GM12873 (cell line): ENCODE measurements around the gene TCF12.

Experiments
- CTCF ChIP-seq: IDR thresholded peaks from 2 replicates; pipeline ENCODE4 v1.5.1; 2012; ENCODE audit warnings: low read depth, mild to moderate bottlenecking, moderate library complexity, low read length, control low read depth; ENCODE audit not compliant: insufficient read depth; ENCODE audit errors: missing control alignments

The TCF12 gene

GRCh38 chr15:57158589-57158988, 240.1 kb downstream of the TCF12 start:
- TF ChIP-seq CTCF, result no peak

DNA sequence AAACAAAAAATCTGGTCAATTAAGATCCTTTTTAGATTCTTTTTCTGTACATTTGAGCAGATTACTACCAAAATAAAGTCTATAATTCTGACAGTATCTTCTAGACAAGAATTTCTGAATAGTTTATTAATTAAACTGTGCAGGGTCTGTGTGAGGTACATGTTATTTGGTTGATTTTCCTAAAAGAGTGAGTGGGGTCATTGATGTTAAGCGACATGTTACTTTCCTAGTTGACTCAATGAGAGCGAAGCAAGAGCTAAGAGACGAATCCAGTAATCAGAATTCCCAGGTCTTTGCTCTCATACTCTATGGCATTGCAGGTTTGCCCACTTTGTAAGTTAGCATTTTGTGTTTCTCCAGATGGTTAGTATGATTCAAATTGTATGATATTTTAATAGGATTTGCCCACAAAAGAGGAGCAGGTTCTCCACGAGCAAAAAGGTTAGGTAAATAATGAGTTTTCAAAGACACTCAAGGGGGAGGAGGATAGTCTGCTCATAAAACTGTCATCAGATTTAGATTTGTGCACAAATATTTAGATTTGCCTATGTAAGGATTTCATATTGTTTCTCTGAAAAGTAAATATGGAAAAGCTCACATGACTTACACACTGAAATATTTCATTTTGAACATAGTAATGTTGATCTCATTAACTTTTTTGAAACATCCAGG, 240.7 kb downstream of the TCF12 start:
- no peak for TF ChIP-seq CTCF

GRCh38 chr15:57159767-57160166, 241.3 kb downstream of the TCF12 start:
- no peak for TF ChIP-seq CTCF

DNA sequence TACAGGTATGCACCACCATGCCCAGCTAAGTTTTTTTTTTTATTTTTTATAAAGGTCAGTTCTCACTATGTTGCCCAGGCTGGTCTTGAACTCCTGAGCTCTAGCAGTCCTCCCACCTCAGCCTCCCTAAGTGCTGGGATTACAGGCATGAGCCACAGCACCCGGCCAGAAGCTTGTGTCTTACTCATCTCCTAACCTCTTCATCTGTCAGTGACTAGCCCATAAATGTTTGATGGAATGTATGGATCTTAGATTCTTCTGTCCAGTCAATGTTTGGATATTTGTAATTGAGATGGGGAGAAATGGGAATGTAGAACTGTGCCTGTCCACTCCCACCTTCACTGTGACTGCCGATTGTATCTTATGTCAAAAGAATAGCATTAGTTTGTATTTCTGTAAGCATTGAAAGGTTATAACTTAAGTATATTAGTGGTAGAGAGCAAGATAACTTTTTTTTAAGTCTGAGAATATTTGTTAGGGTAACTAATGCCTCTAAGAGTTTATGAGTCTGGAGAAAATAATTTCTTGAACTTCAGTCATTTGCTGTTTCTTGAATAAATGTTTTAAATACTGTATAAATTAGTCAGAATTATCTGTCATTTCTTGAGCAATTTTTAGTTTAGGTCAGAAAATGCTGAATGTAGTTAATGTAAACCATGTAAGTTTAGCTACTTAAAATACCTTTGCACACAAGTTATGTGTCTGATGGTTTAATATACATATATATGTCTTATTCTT, 242.5 kb downstream of the TCF12 start:
- TF ChIP-seq CTCF, result no peak

- TF ChIP-seq CTCF, result no peak
Observed at GRCh38 chr15:57165992-57166391, 247.5 kb downstream of the TCF12 start.

DNA sequence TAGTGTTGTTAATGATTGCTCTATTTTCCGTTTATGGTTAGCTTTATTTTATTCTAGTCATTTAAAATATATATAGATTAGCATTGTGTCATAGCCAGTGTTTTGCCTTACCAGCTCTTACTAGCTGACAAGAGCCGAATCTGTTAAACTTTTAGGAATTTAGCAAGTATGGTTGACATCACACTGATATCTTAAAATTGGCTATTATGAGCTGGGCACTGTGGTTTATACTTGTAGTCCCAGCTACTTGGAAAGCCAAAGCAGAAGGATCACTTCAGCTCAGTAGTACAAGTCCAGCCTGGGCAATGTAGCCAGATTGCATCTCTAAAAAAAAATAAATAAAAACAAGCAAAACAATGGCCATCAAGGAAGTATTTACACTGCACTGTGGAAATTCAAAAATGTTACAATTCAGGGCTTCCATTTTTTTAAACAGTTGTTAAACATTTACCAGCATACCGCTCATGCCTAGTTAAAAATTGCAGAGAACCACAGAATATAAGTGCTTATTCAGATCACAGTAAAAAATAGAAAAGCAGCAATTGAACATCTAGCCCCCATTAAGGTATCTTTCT, 249.5 kb downstream of the TCF12 start:
- TF ChIP-seq CTCF, result no peak

DNA sequence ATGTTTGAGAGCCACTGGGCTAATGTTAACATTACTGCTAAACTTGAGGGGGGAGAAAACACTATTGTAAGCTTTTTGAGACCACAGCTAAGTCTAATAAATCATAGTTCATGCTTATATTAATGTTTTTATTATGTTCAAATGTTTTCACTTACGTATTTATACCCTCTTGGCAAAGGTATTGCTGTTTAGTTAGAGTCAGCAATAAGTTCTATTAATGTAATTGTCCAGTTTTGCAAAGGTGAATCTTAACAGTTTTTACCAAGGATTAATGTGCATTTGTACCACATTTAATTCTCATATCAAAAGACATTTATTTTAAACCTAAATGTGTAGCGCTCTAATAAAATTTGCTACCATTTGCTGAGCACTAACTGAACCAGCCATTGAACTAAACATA, 251.2 kb downstream of the TCF12 start:
- no peak for TF ChIP-seq CTCF
